ENCODE results near the gene PKD1.

GRCh38 chr16:2177561-2177960 lies 41.9 kb upstream of the PKD1 start:
- no peak for TF ChIP-seq CTCF (IDR thresholded peaks at IDR 0.05)
- TF ChIP-seq EZH2 (IDR thresholded peaks at IDR 0.05; ENCODE audit: borderline replicate concordance, insufficient read depth, low read depth, low read length, poor library complexity, severe bottlenecking), result no peak

Measured in B cell (primary cell).